Pancreas (tissue), 10 donors: ENCODE data around the gene RUNX1. TPM values are rescaled to one million over a fixed set of nuclear protein-coding genes. Genes with fewer than 3 reads are reported as not detected.

ENCODE experiments used
- ATAC-seq, 4 donors: fragments of 200-7000 bp; cut with Tn5 transposase; one replicate each; pipeline versions ENCODE4 v1.8.0 to v1.9.1; 2020; ENCODE audit warnings: mild to moderate bottlenecking in 4 of 4, moderate library complexity in 4 of 4
- DNase-seq, 6 donors: peaks; one replicate each; pipeline ENCODE4 v3.0.0-alpha.2; 2020
- FAIRE-seq: peaks from 2 replicates; lab custom pipeline; 2012; peaks lifted over from hg19 to GRCh38; lab: Jason Lieb, UNC
- H3K27ac ChIP-seq, 4 donors: fragments of 200-600 bp; sonication (generic); 1 replicate in 3 of 4; 2 replicates in 1 of 4; pipeline versions ENCODE4 v1.5.0 to v1.8.0; 2020
- H3K27me3 ChIP-seq, 4 donors: fragments of 200-600 bp; one replicate each; pipeline ENCODE4 v1.8.0; 2021
- H3K36me3 ChIP-seq, 3 donors: fragments of 200-600 bp; sonication (generic) in 1 of 3; one replicate each; pipeline versions ENCODE4 v1.5.0 to v1.8.0; 2020 to 2021
- H3K4me1 ChIP-seq, 3 donors: fragments of 200-600 bp; one replicate each; pipeline ENCODE4 v1.8.0; 2021
- H3K4me3 ChIP-seq, 4 donors: fragments of 200-600 bp; sonication (generic) in 2 of 4; one replicate each; pipeline versions ENCODE4 v1.5.0 to v1.8.0; 2020 to 2021
- H3K9me3 ChIP-seq, 4 donors: fragments of 200-600 bp; one replicate each; pipeline ENCODE4 v1.8.0; 2021
- WGBS, 2 donors: extraction: QIAGEN DNeasy Blood & Tissue Kit; methylation state at CpG; one replicate each; pipeline ENCODE4 v1.1.7; 2013; 5-methylcytosine and 5-hydroxymethylcytosine counted together
- intact Hi-C, 3 donors: fragments of 100-400 bp; cut with DNase I; formaldehyde crosslinking; loops; one replicate each; pipeline versions ENCODE4 v1.11.1 to v1.14.2; 2022
- polyA plus RNA-seq, 2 donors: library from polyadenylated mRNA; stranded (reverse); fragments of 200-250 nt; gene quantifications; one replicate each; pipeline ENCODE4 v1.2.3, GENCODE V29; 2013
- total RNA-seq, 6 donors: library from RNA; stranded (reverse); fragmentation: NEBNext Ultra II Directional in 4 of 6; extraction: Animal tissue kit (Norgen Biotek cat#: 25700) in 4 of 6; gene quantifications; one replicate each; pipeline versions ENCODE4 v1.2.1 to v1.2.4, GENCODE V29; 2021 to 2023
- TF ChIP-seq, protein P1 (sequence below), 4 donors: fragments of 200-600 bp; sonication (generic) in 3 of 4; IDR thresholded peaks; one replicate each; pipeline versions ENCODE4 v1.5.0 to v1.8.0; 2021; ENCODE audit warnings: antibody characterized with exemption in 4 of 4
- donor health status: healthy with polysubstance abuse.
- donor health status: DM: no; HTN: no; CAD: no; lungs with moderate emphysema.
- donor health status: DM: no; HTN: no; CAD: no.
- donor health status: control.
- donor health status: control.
- donor health status: Bipolar disorder and iron deficiency.
- donor health status: DM: yes; HTN: yes; CAD: no.
- donor health status: DM: no; HTN: no; CAD: no.
- donor health status: DM: no; HTN: no; CAD: no.
- donor health status: DM: yes; HTN: yes; CAD: no.

The RUNX1 gene
- total and polyA plus RNA-seq, 8 donors, result 2.1 to 38.2 (median 4.5) TPM

- no peak for FAIRE-seq
- no peaks in the 10 kb centered on the region for H3K27me3 ChIP-seq
- no peaks in the 10 kb centered on the region for H3K9me3 ChIP-seq
- no peak overlapping the region for H3K27ac ChIP-seq
- no peak overlapping the region for H3K4me3 ChIP-seq
- intact Hi-C loops, result no loop called here
- peaks cover 0 to 9% (median 7%) of the 10 kb centered on the region in 3 donors for H3K4me1 ChIP-seq
- no peaks in the 10 kb centered on the region for H3K36me3 ChIP-seq
- TF ChIP-seq, protein P1, sequence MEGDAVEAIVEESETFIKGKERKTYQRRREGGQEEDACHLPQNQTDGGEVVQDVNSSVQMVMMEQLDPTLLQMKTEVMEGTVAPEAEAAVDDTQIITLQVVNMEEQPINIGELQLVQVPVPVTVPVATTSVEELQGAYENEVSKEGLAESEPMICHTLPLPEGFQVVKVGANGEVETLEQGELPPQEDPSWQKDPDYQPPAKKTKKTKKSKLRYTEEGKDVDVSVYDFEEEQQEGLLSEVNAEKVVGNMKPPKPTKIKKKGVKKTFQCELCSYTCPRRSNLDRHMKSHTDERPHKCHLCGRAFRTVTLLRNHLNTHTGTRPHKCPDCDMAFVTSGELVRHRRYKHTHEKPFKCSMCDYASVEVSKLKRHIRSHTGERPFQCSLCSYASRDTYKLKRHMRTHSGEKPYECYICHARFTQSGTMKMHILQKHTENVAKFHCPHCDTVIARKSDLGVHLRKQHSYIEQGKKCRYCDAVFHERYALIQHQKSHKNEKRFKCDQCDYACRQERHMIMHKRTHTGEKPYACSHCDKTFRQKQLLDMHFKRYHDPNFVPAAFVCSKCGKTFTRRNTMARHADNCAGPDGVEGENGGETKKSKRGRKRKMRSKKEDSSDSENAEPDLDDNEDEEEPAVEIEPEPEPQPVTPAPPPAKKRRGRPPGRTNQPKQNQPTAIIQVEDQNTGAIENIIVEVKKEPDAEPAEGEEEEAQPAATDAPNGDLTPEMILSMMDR (IDR thresholded peaks at IDR 0.05), result no peak
- ATAC-seq, result no peak
- no peak for DNase-seq
- WGBS, 2 donors, result 65 to 85% methylated on average over 3 of the region's 3 CpGs
These were observed 25.6 kb downstream of the RUNX1 start for GRCh38 chr21:35023396-35024070.

DNA sequence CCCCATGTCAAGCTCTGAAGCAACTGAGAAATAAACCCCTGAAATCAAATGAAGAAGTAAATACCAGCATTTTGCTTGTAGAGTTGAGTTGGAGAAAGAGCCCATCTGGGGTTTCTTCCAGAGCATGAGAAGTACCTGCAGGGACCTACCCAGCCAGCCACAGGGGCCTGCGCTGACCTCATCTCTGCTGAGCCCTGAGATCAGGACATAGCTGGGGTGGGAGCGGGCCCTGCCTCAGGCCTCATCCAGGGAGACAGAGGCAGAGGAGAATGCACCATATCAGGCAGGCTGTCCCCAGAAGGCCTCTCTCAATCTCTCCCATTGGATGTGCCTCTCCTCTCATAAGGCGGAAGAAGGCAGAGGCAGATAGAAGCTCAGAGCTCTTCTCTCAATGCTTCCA, 27.6 kb downstream of the RUNX1 start:
- 97 to 98% methylated on average over 3 of the region's 3 CpGs for WGBS, 2 donors
- no peak for FAIRE-seq
- peaks cover 0 to 9% (median 7%) of the 10 kb centered on the region in 3 donors for H3K4me1 ChIP-seq
- no peaks in the 10 kb centered on the region for H3K9me3 ChIP-seq
- intact Hi-C loops, result no loop called here
- no peak overlapping the region for H3K27ac ChIP-seq
- no peak overlapping the region for H3K4me3 ChIP-seq
- DNase-seq, result no peak
- TF ChIP-seq, protein P1 (IDR thresholded peaks at IDR 0.05), result no peak
- no peak for ATAC-seq
- no peaks in the 10 kb centered on the region for H3K36me3 ChIP-seq
- no peaks in the 10 kb centered on the region for H3K27me3 ChIP-seq

DNA sequence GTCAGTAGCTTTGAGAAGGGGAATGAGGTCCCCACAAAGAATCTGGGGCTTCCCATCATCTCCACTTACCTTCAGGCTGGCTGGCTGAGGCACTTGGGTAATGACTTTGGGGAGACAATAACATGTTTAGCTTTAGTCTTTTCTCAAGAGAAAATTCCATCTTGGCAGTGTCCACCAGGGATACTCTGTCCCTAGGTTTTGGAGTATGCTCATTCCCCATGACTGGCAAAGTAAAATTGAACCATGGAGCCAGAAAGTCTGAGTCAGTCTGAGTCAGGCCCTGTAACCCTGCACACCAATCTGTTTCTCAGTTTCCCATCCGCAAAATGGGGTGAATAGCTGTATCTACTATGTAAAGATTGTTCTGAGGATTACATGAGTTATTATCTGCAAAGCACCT, 28.2 kb downstream of the RUNX1 start:
- intact Hi-C loops, result no loop called here

GRCh38 chr21:35020436-35020835, 28.7 kb downstream of the RUNX1 start:
- intact Hi-C loops, result no loop called here
- FAIRE-seq, result no peak
- no peak for ATAC-seq
- H3K4me1 ChIP-seq, result peaks cover 0 to 9% (median 7%) of the 10 kb centered on the region in 3 donors
- H3K4me3 ChIP-seq, result no peak overlapping the region
- 70 to 82% methylated on average over 4 of the region's 4 CpGs for WGBS, 2 donors
- no peaks in the 10 kb centered on the region for H3K36me3 ChIP-seq
- DNase-seq, result no peak
- H3K27ac ChIP-seq, result no peak overlapping the region
- no peaks in the 10 kb centered on the region for H3K9me3 ChIP-seq
- TF ChIP-seq, protein P1 (IDR thresholded peaks at IDR 0.05), result no peak
- H3K27me3 ChIP-seq, result no peaks in the 10 kb centered on the region

More for the DNA sequence above, 28.2 kb downstream of the RUNX1 start:
- Histone ChIP-seq H3K9me3 (no peaks in the 10 kb centered on the region), H3K27ac (no peak overlapping the region), H3K36me3 (no peaks in the 10 kb centered on the region), H3K4me3 (no peak overlapping the region), H3K27me3 (no peaks in the 10 kb centered on the region), H3K4me1 (peaks cover 0 to 9% (median 7%) of the 10 kb centered on the region in 3 donors)
- DNase-seq (no peak), ATAC-seq (no peak), FAIRE-seq (no peak)
- WGBS, 2 donors, result 89 to 97% methylated on average over 1 of the region's 1 CpG
- TF ChIP-seq, protein P1 (IDR thresholded peaks at IDR 0.05), result no peak

GRCh38 chr21:35019631-35020032, 29.5 kb downstream of the RUNX1 start:
- intact Hi-C loops, result no loop called here
- H3K9me3 ChIP-seq, result no peaks in the 10 kb centered on the region
- ATAC-seq, result peak; percentile 90 to 99 (median 97)
- no peak overlapping the region for H3K27ac ChIP-seq
- TF ChIP-seq, protein P1 (IDR thresholded peaks at IDR 0.05), result no peak
- H3K36me3 ChIP-seq, result no peaks in the 10 kb centered on the region
- H3K4me3 ChIP-seq, result no peak overlapping the region
- WGBS, 2 donors, result 7 to 10% methylated on average over 9 of the region's 9 CpGs
- DNase-seq, result peak in 4 of 6 donors; percentile 42 to 76 (median 70)
- no peaks in the 10 kb centered on the region for H3K27me3 ChIP-seq
- H3K4me1 ChIP-seq, result peaks cover 0 to 9% (median 7%) of the 10 kb centered on the region in 3 donors
- FAIRE-seq, result peak; percentile 26
